ENCODE results near the gene COL8A1. TPM values are rescaled to one million over a fixed set of nuclear protein-coding genes. Genes with fewer than 3 reads are reported as not detected.
A peak's percentile ranks its signal among the peaks of the same experiment; 100 is the strongest.

Gene COL8A1
- total RNA-seq, 1 donor from 2014 or later: not detected

- peak overlapping the region; percentile 90 for H3K4me3 Mint-ChIP-seq (ENCODE audit: low read depth)
- peaks cover 13% of the 10 kb centered on the region for H3K4me1 Mint-ChIP-seq (ENCODE audit: low read depth)
- no peak for DNase-seq (ENCODE audit: low spot score, unreplicated experiment)
- H3K27ac Mint-ChIP-seq: peak overlapping the region; percentile 100
- no peak for TF ChIP-seq CTCF (IDR thresholded peaks at IDR 0.05; ENCODE audit: unreplicated experiment)
- H3K36me3 Mint-ChIP-seq (ENCODE audit: insufficient read depth): no peaks in the 10 kb centered on the region
- H3K27me3 Mint-ChIP-seq: peaks cover 5% of the 10 kb centered on the region
- no peaks in the 10 kb centered on the region for H3K9me3 Mint-ChIP-seq (ENCODE audit: low read depth)
Measured at GRCh38 chr3:99817047-99817436, 178.6 kb downstream of the COL8A1 start.

DNA sequence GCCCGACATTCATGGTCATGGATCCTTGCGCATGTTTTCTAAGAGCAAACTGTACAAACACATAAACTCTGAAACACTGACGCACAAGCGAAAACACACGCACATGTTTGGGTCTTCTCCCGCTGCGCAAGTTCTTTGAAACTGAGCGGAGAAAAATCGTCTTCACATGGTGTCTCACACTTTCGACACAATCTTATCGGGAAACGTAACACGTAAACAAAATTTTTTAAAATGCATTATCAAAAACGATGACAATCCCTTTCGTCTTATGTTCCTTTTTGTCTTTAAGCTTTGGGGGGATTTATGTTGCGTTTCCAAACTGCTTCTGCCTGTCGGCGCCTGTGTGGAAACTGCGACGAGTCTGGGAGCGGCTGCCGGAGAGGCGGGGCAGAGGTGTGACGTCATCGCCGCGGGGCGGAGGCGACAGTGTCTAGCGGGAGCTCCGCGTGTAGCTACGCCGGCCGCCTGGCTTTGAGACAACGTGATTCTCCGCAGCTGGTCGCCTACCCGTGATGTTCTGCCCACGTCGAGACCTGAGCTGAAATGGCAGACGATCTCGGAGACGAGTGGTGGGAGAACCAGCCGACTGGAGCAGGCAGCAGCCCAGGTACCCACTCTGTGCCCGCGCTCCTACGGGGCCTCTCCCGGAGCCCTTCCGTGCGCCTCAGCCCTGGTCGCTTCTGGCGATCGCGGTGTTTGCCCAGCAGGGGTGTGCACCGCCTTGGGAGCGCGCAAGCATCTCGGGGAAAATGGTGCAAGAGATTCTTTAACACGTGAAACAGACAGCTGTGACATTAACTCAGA is 179.2 kb downstream of the COL8A1 start, which contains the start of gene CMSS1:
TSS of gene CMSS1 (plus strand) at position 426 of the 804 bp plus-strand sequence.
- H3K36me3 Mint-ChIP-seq (ENCODE audit: insufficient read depth): no peaks in the 10 kb centered on the region
- no peaks in the 10 kb centered on the region for H3K27me3 Mint-ChIP-seq
- H3K9me3 Mint-ChIP-seq (ENCODE audit: low read depth): no peaks in the 10 kb centered on the region
- peaks cover 13% of the 10 kb centered on the region for H3K4me1 Mint-ChIP-seq (ENCODE audit: low read depth)
- H3K4me3 Mint-ChIP-seq (ENCODE audit: low read depth): peak within 1 kb of the TSS; percentile 90
- DNase-seq (ENCODE audit: low spot score, unreplicated experiment): peak; percentile 87
- TF ChIP-seq CTCF (IDR thresholded peaks at IDR 0.05; ENCODE audit: unreplicated experiment): peak; percentile 30
- H3K27ac Mint-ChIP-seq: peak within 1 kb of the TSS; percentile 100

GRCh38 chr3:99818818-99819217 is 180.4 kb downstream of the COL8A1 start:
- H3K27me3 Mint-ChIP-seq: no peaks in the 10 kb centered on the region
- H3K36me3 Mint-ChIP-seq (ENCODE audit: insufficient read depth): no peaks in the 10 kb centered on the region
- H3K27ac Mint-ChIP-seq: no peak overlapping the region
- TF ChIP-seq CTCF (IDR thresholded peaks at IDR 0.05; ENCODE audit: unreplicated experiment): no peak
- no peaks in the 10 kb centered on the region for H3K9me3 Mint-ChIP-seq (ENCODE audit: low read depth)
- H3K4me1 Mint-ChIP-seq (ENCODE audit: low read depth): peaks cover 18% of the 10 kb centered on the region
- peak overlapping the region; percentile 90 for H3K4me3 Mint-ChIP-seq (ENCODE audit: low read depth)
- no peak for DNase-seq (ENCODE audit: low spot score, unreplicated experiment)

GRCh38 chr3:99823723-99824711 is 185.6 kb downstream of the COL8A1 start:
- TF ChIP-seq CTCF (IDR thresholded peaks at IDR 0.05; ENCODE audit: unreplicated experiment): no peak
- H3K36me3 Mint-ChIP-seq (ENCODE audit: insufficient read depth): no peaks in the 10 kb centered on the region
- no peaks in the 10 kb centered on the region for H3K27me3 Mint-ChIP-seq
- H3K4me3 Mint-ChIP-seq (ENCODE audit: low read depth): no peak overlapping the region
- H3K27ac Mint-ChIP-seq: no peak overlapping the region
- DNase-seq (ENCODE audit: low spot score, unreplicated experiment): no peak
- H3K9me3 Mint-ChIP-seq (ENCODE audit: low read depth): no peaks in the 10 kb centered on the region
- H3K4me1 Mint-ChIP-seq (ENCODE audit: low read depth): peaks cover 11% of the 10 kb centered on the region

DNA sequence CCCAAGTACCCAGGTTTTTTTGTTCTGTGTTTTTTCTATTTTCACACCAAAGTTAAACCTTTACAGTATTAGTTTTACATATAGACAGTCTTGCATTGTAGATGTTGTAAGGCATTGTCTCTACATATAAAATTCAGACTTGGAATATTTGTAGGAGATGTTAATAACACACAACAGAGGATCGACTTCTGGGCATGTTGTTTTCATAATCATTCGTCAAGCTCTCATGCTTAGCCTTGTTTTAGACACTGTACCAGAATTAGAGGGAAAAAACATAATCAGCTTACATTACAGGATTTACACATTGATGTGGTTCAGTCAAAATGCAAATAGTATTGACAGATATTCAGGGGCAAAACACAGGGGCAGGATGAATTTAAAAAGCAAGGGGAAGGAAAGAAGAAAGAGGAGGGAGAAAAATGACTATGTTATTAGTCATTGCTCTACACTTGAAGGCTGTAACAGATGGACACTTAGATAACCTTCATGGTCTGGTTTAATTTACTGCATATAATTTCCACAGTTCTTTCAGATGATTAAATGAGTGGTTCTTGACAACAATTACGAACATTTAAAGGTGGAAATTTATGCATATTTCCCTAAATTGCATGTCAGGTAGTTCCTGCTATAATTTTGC is 186.7 kb downstream of the COL8A1 start:
- Mint-ChIP-seq H3K4me3 (ENCODE audit: low read depth) (no peak overlapping the region), H3K27ac (no peak overlapping the region)

More for the DNA sequence above, 186.7 kb downstream of the COL8A1 start:
- Mint-ChIP-seq H3K4me1 (ENCODE audit: low read depth) (peaks cover 16% of the 10 kb centered on the region), H3K36me3 (ENCODE audit: insufficient read depth) (no peaks in the 10 kb centered on the region), H3K27me3 (no peaks in the 10 kb centered on the region), H3K9me3 (ENCODE audit: low read depth) (no peaks in the 10 kb centered on the region)
- no peak for DNase-seq (ENCODE audit: low spot score, unreplicated experiment)
- TF ChIP-seq CTCF (IDR thresholded peaks at IDR 0.05; ENCODE audit: unreplicated experiment): no peak
